NCI-H774 (cell line): ENCODE measurements around the gene RGN.
A peak's percentile ranks its signal among the peaks of the same experiment; 100 is the strongest.
"Not testable (repeated sequence)": the region's sequence is repeated elsewhere in the genome, so short reads cannot be mapped to it uniquely, and the experiment has no call there.

ENCODE experiments used
- DNase-seq: peaks from one replicate; lab custom pipeline; 2025; lab: John Stamatoyannopoulos, UW

RGN gene

GRCh38 chrX:47078129-47079043, at the start of gene RGN:
Gene RGN, plus strand, starts transcription at chrX:47078443. Its CDS starts 2,702 bp downstream, at chrX:47081145.
- DNase-seq = no peak

GRCh38 chrX:47030339-47030738, 47.9 kb upstream of the RGN start:
- peak; percentile 15 for DNase-seq

GRCh38 chrX:47047989-47048388, 30.3 kb upstream of the RGN start:
- no peak for DNase-seq

- DNase-seq = no peak
Measured at GRCh38 chrX:47059142-47059874, 18.9 kb upstream of the RGN start.

- no peak for DNase-seq
Measured at GRCh38 chrX:47060708-47061107, 17.5 kb upstream of the RGN start.

GRCh38 chrX:47061238-47061919, 16.9 kb upstream of the RGN start:
- no peak for DNase-seq

- DNase-seq = no peak
Measured at GRCh38 chrX:47063179-47063578, 15.1 kb upstream of the RGN start.

GRCh38 chrX:47068214-47068613, 10.0 kb upstream of the RGN start:
- no peak for DNase-seq

- DNase-seq = no peak
Measured at GRCh38 chrX:47068720-47069119, 9.5 kb upstream of the RGN start.

- DNase-seq = no peak
Measured at GRCh38 chrX:47080215-47080914, 2.1 kb downstream of the RGN start.

- DNase-seq = no peak
Measured at GRCh38 chrX:47080915-47081236, 2.6 kb downstream of the RGN start.

- DNase-seq = no peak
Measured at GRCh38 chrX:47091149-47091775, 13.0 kb downstream of the RGN start.

- no peak for DNase-seq
Measured at GRCh38 chrX:47093248-47093647, 15.0 kb downstream of the RGN start.

GRCh38 chrX:47093860-47094259, 15.6 kb downstream of the RGN start:
- no peak for DNase-seq

GRCh38 chrX:47097018-47097417, 18.8 kb downstream of the RGN start:
- no peak for DNase-seq

GRCh38 chrX:47098338-47099094, 20.3 kb downstream of the RGN start:
- DNase-seq = no peak

- no peak for DNase-seq
Measured at GRCh38 chrX:47101206-47101605, 23.0 kb downstream of the RGN start.

GRCh38 chrX:47110936-47111615, 32.8 kb downstream of the RGN start:
- DNase-seq = not testable (repeated sequence)

- no peak for DNase-seq
Measured at GRCh38 chrX:47112316-47112954, 34.2 kb downstream of the RGN start.
